GM10266 (cell line): Measurements from ENCODE around the gene MKNK2.

Source experiments
- DNase-seq: peaks from one replicate; pipeline ENCODE4 v3.0.0; 2012; ENCODE audit errors: extremely low spot score
- TF ChIP-seq, protein P1 (sequence below): IDR thresholded peaks from 2 replicates; pipeline ENCODE4 v1.5.1; 2012; ENCODE audit warnings: mild to moderate bottlenecking, low read depth; ENCODE audit not compliant: control insufficient read depth, insufficient read depth; ENCODE audit errors: missing control alignments

The MKNK2 gene

DNA sequence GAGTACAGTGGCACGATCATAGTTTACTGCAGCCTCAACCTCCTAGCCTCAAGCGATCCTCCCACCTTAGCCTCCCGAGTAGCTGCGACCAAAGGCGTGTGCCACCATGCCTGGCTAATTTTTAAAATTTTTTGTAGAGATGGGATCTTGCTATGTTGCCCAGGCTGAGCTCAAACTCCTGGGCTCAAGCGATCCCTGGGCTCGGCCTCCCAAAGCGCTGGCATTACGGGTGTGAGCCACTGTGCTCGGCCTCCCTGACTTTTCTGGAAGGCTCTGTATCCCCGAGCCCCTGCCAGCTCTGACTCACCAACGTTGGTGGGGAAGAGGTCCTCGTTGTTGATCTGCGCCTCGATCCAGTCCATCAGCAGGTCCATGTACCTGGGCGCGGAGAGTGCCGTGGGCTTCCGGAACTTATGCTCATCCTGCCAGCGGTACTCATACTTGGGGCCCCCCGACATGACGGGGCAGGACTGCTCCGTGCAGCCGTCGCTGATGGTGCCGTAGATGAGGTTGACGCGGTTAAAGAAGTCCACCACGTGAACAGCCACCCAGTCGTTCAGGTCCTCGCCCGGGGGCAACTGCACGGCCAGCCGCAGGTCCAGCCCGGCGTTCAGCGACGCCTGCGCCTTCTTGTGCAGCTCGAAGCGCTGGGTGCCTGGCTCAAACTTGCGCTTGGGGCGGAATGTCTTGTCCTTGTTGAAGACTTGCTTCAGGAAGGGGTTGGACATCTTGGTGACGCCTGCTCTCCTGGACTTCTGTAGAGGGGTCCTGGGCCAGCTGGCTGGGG, 27.0 kb upstream of the MKNK2 start:
- no peak for DNase-seq
- TF ChIP-seq, protein P1, sequence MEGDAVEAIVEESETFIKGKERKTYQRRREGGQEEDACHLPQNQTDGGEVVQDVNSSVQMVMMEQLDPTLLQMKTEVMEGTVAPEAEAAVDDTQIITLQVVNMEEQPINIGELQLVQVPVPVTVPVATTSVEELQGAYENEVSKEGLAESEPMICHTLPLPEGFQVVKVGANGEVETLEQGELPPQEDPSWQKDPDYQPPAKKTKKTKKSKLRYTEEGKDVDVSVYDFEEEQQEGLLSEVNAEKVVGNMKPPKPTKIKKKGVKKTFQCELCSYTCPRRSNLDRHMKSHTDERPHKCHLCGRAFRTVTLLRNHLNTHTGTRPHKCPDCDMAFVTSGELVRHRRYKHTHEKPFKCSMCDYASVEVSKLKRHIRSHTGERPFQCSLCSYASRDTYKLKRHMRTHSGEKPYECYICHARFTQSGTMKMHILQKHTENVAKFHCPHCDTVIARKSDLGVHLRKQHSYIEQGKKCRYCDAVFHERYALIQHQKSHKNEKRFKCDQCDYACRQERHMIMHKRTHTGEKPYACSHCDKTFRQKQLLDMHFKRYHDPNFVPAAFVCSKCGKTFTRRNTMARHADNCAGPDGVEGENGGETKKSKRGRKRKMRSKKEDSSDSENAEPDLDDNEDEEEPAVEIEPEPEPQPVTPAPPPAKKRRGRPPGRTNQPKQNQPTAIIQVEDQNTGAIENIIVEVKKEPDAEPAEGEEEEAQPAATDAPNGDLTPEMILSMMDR = no peak

DNA sequence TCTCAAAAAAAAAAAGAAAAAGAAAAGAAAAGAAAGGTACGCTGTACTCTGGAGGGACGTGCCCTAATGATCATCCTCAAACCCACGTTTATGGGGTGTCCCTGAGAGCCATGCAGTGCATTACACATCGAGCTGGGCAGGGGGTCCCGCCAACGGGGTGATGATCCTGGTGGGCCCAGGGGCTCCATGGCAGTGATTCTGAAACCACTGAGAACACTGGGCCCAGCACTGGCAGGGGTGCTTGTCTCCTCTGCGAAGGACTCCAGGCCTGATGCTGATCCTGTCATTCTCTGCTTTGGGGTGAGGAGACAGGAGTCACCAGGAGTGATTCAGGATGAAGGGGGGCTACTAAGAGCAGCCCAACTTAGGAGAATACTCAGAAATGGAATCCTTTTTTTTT, 26.4 kb upstream of the MKNK2 start:
- TF ChIP-seq, protein P1 = no peak
- no peak for DNase-seq

DNA sequence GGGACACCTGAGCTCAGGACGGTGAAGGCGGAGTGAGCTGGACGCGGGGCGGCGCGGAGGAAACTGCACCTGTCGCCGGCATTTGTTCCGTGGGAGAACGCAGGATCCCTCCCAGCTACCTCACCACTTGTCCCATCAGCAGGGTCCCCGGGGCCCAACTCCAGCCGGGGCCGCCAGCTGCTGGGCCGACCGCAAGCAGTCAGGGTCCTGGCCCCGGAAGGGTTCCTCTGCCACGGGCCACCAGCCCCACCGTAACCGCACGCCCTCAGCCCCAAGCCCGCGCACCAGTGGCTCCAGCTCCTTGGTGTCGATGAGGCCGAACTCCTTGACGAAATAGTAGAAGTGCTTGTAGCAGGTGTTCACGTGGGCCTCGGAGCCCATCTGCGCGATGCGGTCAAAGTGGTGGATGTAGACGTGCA, 25.5 kb upstream of the MKNK2 start:
- DNase-seq = no peak
- TF ChIP-seq, protein P1 = no peak

DNA sequence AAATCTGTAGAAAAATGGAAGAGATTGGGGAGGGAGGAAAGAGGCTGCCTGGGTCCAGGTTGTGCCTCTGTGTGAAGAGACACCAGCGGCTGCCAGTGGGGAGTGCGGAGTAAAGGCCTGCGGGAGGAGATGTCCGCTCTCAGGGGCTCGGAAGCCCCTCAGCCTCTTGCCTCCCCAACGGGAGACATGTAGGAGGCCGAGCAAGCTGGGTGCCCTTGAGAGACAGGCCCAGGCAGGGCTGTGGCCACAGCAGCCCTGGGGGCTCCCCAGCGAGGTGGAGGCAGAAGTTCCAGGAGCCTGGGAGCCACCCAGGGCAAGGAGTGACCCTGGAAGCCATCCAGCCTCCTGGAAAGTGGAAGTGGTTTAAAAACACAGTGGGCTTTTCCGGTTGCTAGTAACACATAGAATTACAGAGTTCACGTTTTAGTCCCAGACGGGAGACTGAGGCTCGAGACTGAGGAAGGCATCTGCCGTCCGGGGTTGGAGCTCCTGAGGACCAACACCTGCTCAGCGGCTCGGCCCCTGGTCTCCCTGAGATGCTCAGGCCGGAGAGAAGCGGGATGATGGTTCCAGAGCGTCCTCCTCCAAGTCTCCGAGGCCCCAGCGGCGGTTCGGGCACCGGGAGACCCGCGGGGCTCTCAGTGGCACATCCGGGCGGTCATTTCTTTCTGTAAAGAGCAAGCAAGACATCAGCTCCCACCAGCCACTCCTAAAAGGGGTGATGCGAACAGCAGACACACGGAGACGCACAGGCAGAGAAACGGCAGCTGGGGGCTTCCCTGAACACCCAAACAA, 21.9 kb upstream of the MKNK2 start:
- TF ChIP-seq, protein P1 = no peak
- DNase-seq = no peak

DNA sequence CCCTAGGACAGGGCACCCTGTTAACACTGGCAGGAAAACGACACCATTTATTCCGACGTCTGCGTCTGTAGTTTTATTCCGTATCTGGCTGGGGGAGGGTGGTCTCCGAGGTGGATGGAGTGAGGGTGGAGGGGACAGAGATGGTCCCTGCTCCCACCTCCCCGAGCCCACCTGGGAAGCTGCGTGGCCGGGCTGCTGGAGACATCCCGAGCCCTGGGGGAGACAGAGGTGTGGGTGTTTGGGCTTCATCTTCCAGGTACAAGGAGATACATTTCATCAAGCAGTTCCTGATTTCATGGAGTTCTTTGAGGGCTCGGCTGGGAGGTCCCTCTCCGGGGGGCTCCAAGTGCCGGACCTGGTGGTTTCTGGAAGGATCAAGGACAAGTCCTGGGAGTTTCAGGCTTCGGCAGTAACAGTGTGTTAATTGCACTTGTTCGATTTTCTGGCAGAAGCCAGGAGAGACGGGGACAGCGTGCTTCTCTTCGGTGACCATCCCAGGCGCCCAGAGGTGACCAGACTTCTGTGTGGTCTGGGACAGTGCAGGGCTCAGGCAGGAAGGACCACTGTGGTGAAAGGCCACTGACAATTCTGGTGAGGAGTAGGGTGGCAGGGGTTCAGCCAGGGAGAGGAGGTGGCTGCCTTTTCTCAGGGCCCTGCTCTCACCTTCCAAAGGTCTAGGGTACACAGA, 20.1 kb upstream of the MKNK2 start:
- TF ChIP-seq, protein P1 = no peak
- DNase-seq = no peak

DNA sequence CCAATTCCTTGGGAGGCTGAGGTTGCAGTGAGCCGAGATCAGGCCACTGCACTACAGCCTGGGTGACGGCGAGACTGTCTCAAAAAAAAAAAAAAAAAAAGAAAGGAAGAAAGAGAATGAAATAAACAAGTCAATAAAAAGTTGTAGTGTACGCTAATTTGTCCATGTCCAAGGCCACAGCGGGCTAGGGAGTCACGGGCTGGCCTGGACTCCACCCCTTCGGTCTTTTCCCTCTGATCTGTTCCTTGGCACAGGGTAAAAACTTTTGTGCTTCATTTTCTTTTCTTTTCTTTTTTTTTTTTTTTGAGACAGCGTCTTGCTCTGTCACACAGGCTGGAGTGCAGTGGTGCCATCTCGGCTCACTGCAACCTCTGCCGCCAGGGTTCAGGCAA, 19.4 kb upstream of the MKNK2 start:
- TF ChIP-seq, protein P1 = no peak
- DNase-seq = no peak
